ENCODE results near the gene MRPL27. TPM values are rescaled to one million over a fixed set of nuclear protein-coding genes. Genes with fewer than 3 reads are reported as not detected.

MRPL27 gene
- total RNA-seq, 1 donor: 64.3 TPM

DNA sequence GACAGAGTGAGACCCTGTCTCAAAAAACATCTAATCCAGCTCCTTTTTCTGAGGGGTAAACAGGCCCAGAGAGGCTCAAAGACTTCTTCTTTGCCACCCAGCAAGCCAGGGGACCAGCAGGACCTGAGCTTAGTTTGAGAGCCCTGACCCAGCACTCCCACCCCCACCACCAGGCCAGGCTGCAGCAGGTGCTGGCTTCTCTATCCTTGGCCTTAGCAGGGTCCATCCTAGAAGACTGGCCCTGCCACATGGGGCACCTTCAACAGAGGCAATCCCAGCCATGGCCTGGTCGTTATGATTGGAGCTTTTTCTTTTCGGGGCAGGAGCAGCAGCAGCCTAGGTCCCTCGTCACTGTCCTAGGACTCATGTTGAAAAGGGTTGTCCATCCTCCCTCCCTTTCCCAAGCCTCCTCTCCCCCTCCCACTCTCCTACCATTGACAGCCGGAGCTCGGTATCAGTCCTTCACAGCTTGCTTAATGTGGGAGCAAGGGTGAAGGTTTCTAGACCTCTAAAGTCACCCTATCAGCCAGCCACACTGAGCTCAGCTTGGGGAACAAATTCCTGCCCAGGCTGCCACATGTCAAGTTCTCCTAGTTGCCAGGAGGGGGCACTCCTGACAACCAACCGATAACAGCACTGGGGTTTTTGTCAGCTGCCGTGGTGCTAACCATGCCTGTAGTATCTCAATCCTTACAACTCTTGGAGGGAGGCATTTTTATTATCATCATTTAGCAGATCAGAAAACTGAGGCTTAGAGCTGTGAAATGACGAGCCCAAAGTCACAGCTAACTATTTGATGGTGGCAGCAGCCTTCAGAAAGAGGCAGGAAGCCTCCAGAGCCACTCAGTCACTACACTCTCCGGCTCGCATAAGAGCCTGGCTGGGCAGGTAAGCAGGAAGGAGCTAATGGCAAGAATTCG lies 11.2 kb downstream of the MRPL27 start:
- no peak overlapping the region for H3K4me3 ChIP-seq (ENCODE audit: low read depth, low read length)
- TF ChIP-seq, protein P1, sequence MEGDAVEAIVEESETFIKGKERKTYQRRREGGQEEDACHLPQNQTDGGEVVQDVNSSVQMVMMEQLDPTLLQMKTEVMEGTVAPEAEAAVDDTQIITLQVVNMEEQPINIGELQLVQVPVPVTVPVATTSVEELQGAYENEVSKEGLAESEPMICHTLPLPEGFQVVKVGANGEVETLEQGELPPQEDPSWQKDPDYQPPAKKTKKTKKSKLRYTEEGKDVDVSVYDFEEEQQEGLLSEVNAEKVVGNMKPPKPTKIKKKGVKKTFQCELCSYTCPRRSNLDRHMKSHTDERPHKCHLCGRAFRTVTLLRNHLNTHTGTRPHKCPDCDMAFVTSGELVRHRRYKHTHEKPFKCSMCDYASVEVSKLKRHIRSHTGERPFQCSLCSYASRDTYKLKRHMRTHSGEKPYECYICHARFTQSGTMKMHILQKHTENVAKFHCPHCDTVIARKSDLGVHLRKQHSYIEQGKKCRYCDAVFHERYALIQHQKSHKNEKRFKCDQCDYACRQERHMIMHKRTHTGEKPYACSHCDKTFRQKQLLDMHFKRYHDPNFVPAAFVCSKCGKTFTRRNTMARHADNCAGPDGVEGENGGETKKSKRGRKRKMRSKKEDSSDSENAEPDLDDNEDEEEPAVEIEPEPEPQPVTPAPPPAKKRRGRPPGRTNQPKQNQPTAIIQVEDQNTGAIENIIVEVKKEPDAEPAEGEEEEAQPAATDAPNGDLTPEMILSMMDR (IDR thresholded peaks at IDR 0.05; ENCODE audit: insufficient read depth, low read length): peak; percentile 86
- DNase-seq (ENCODE audit: low read depth): peak; percentile 77

DNA sequence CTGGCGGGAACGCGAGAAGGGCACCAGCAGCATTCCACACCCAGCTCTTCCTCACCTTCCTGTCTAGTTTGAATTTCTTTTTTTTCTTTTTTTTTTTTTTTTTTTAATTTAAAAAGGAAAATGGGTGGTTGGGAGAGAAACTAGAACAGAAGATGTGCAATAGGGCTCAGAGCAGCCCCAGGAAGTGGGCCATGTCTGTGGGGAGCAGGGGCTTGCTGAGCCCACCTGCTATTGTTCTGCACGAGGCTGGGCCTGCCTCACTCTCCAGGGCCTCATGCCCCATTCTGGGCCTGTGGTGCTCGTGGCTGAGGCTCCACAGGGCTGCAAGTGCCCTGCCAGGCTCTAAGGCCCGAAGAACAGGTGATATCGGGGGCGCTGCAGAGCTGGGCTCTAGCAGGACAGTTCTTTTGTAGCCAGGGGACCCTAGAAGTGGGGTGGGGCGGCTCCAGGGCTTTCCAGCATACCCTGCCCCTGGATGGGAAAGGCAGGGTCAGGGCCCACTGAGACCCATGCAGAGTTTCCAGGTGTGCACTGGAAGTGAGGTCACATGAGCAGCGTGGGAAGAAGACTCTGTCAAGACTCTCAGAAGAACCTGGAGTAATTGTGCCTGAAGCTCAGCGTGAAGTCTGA lies 12.4 kb downstream of the MRPL27 start:
- no peak overlapping the region for H3K4me3 ChIP-seq (ENCODE audit: low read depth, low read length)
- DNase-seq (ENCODE audit: low read depth): no peak
- TF ChIP-seq, protein P1 (IDR thresholded peaks at IDR 0.05; ENCODE audit: insufficient read depth, low read length): no peak

DNA sequence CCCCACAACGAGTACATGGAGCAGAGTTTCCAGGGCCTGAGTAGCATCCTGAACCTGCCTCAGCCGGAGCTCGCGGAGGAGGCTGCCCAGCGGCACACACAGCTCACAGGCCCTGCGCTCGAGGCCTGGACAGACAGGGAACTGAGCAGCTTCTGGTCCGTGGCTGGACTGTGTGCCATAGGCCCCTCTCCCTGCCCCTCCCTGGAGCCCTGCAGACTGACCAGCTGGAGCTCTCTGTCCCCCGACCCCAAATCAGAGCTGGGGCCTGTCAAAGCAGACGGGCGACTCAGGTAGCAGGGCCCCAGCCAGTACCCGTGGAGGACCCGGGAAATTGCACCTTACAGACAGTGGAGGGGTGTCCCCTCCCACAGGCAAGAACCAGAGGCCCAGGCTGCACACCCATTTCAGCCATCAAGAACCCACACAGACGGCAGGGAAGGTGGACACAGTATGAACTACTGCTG lies 13.0 kb downstream of the MRPL27 start:
- H3K4me3 ChIP-seq (ENCODE audit: low read depth, low read length): no peak overlapping the region
- TF ChIP-seq, protein P1 (IDR thresholded peaks at IDR 0.05; ENCODE audit: insufficient read depth, low read length): no peak
- no peak for DNase-seq (ENCODE audit: low read depth)

DNA sequence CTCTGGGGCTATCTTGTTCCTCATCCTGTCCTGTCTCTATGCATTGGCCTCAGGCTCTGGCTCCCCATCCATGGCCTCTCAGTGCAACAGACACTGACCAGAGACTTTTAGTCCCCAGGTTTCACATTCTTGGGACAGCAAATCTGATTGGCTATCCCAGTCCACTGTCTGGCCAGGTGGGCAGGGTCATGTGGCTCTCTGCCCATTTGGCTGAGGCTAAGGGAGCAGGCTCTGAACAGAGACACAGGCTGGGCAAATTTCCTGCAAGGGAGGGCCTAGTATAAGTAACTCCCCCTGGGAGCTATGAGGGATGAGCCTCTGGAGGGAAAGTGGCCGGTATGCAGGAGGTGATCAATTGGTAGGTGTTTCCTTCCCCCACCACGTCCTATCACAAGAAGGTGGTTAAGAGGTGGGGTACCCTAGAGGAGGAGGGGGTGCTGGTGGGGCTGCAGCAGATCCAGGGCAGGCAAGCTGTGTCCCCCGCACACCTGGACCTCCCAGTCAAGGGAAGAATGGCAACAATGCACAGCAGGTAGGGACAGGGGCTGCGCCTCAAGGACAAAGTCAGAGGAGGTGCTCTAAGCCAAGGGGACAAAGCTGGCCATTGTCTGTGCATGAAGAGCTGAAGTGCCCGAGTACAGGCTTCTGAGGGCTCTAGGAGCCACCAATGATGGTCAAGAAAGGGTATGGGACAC lies 13.8 kb downstream of the MRPL27 start:
- no peak overlapping the region for H3K4me3 ChIP-seq (ENCODE audit: low read depth, low read length)
- TF ChIP-seq, protein P1 (IDR thresholded peaks at IDR 0.05; ENCODE audit: insufficient read depth, low read length): no peak
- DNase-seq (ENCODE audit: low read depth): peak; percentile 36

DNA sequence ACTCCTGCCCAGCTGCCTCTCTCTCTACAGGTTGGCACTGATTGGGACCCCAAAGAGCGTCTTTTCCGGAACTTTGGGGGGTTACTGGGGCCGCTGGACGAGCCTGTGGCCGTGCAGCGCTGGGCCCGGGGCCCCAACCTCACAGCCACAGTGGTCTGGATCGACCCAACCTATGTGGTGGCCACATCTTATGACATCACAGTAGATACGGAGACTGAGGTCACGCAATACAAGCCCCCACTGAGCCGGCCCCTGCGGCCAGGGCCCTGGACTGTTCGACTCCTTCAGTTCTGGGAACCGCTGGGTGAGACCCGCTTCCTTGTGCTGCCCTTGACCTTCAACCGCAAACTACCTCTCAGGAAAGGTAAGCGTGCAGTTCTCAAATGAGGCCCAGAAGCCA lies 14.8 kb downstream of the MRPL27 start:
- H3K4me3 ChIP-seq (ENCODE audit: low read depth, low read length): no peak overlapping the region
- TF ChIP-seq, protein P1 (IDR thresholded peaks at IDR 0.05; ENCODE audit: insufficient read depth, low read length): no peak
- DNase-seq (ENCODE audit: low read depth): no peak

DNA sequence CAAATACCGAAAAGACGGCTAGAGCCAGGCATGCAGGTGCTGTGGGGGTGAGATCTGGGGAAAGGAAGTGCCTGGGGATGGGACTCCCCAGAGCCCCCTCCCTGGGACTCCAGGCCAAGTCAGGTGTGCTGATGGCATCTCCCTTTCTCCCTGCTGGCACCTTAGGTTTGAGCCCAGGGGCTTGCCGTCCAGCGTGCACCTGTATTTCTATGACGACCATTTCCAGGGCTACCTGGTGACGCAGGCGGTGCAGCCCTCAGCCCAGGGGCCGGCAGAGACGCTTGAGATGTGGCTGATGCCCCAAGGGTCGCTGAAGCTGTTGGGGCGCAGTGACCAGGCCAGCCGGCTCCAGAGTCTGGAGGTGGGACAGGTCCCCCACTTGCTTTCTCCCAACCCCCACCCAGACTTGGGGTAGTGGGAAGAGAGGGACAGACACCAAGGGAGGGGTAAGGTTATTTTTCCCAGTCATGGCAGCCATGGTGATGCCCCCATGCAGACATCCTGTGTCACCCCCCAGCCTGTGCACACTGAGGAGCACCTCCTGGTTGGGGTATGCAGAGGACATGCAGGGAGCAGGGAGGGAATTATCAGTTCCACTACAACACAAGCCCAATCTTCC lies 16.0 kb downstream of the MRPL27 start:
- H3K4me3 ChIP-seq (ENCODE audit: low read depth, low read length): no peak overlapping the region
- TF ChIP-seq, protein P1 (IDR thresholded peaks at IDR 0.05; ENCODE audit: insufficient read depth, low read length): no peak
- DNase-seq (ENCODE audit: low read depth): no peak

Measured in fibroblast of the aortic adventitia (primary cell).